Kidney (tissue), 14 donors: ENCODE results near the gene PPIF. TPM values are rescaled to one million over a fixed set of nuclear protein-coding genes. Genes with fewer than 3 reads are reported as not detected.

Experiments used
- DNase-seq, 5 donors: peaks; one replicate each; pipeline ENCODE4 v3.0.0-alpha.2; 2013 to 2020
- FAIRE-seq: peaks from 2 replicates; lab custom pipeline; 2012; peaks lifted over from hg19 to GRCh38; lab: Jason Lieb, UNC
- H3K27ac ChIP-seq, 2 donors: one replicate each; pipeline ENCODE4 v1.7.0; 2013; ENCODE audit warnings: low read depth in 2 of 2, low read length in 2 of 2, inconsistent platforms in 1 of 2
- H3K27me3 ChIP-seq: one replicate; pipeline ENCODE4 v1.7.1; 2013; ENCODE audit warnings: low read length, inconsistent platforms; ENCODE audit not compliant: control insufficient read depth, insufficient read depth
- H3K36me3 ChIP-seq, 3 donors: one replicate each; pipeline versions ENCODE4 v1.7.0 to v1.7.1; 2013; ENCODE audit warnings: low read length in 3 of 3, control low read depth in 1 of 3, inconsistent platforms in 1 of 3; ENCODE audit not compliant: insufficient read depth in 3 of 3, control insufficient read depth in 2 of 3
- H3K4me1 ChIP-seq, 3 donors: one replicate each; pipeline versions ENCODE4 v1.7.0 to v1.7.1; 2013; ENCODE audit warnings: low read length in 3 of 3, inconsistent platforms in 1 of 3, low read depth in 1 of 3; ENCODE audit not compliant: control insufficient read depth in 2 of 3, insufficient read depth in 2 of 3
- H3K4me3 ChIP-seq, 3 donors: one replicate each; pipeline versions ENCODE4 v1.7.0 to v1.8.1; 2013; ENCODE audit warnings: low read length in 3 of 3, control low read depth in 1 of 3, inconsistent platforms in 1 of 3
- H3K9ac ChIP-seq, 3 donors: one replicate each; pipeline versions ENCODE4 v1.7.0 to v1.7.1; 2013; ENCODE audit warnings: low read length in 3 of 3, control low read depth in 1 of 3, inconsistent platforms in 1 of 3
- H3K9me3 ChIP-seq, 3 donors: one replicate each; pipeline versions ENCODE4 v1.7.0 to v1.7.1; 2013; ENCODE audit warnings: low read length in 3 of 3, control low read depth in 1 of 3, inconsistent platforms in 1 of 3; ENCODE audit not compliant: control insufficient read depth in 2 of 3, insufficient read depth in 1 of 3
- CTCF ChIP-seq: IDR thresholded peaks from 3 replicates; pipeline ENCODE4 v1.5.1; 2012; ENCODE audit warnings: mild to moderate bottlenecking, moderate library complexity, borderline replicate concordance; ENCODE audit not compliant: insufficient read depth; ENCODE audit errors: extremely low read depth
- intact Hi-C: fragments of 100-400 bp; cut with DNase I; formaldehyde crosslinking; loops from one replicate; pipeline ENCODE4 v1.11.1; 2022
- polyA plus RNA-seq: library from polyadenylated mRNA; stranded (reverse); fragments of 350-450 nt; fragmentation: Illumina TruSeq; extraction: RNeasy Lipid Tissue Mini Kit (QIAGEN cat#74804); gene quantifications from one replicate; pipeline ENCODE4 v1.2.3, GENCODE V29; 2014; ENCODE audit warnings: low read depth, low replicate concordance; ENCODE audit not compliant: insufficient read depth
- total RNA-seq: library from RNA; stranded (reverse); fragmentation: NEBNext Ultra II Directional; extraction: Animal tissue kit (Norgen Biotek cat#: 25700); gene quantifications from one replicate; pipeline ENCODE4 v1.2.1, GENCODE V29; 2021
- donor health status: control.
- donor health status: control.
- donor health status: control.
- donor health status: control.
- donor health status: control.
- donor health status: DM: yes; HTN: yes; CAD: no.
- donor health status: Normal renal cell carcinoma (clear cell type).

The PPIF gene
- total and polyA plus RNA-seq, 2 donors from 2014 or later = 36.7 to 120 TPM

GRCh38 chr10:79352035-79352877, 5.0 kb downstream of the PPIF start:
- Histone ChIP-seq H3K36me3 (peaks cover 7 to 48% (median 17%) of the 10 kb centered on the region in 3 donors), H3K9me3 (no peaks in the 10 kb centered on the region), H3K4me3 (no peak overlapping the region), H3K9ac (no peak overlapping the region), H3K27ac (no peak overlapping the region), H3K27me3 (no peaks in the 10 kb centered on the region), H3K4me1 (peaks cover 0 to 13% (median 0%) of the 10 kb centered on the region in 3 donors)
- intact Hi-C loops = no loop called here
- no peak for FAIRE-seq
- peak in 1 of 5 donors; percentile 40 for DNase-seq
- no peak for TF ChIP-seq CTCF

GRCh38 chr10:79353000-79353406, 5.7 kb downstream of the PPIF start:
- Histone ChIP-seq H3K9me3 (no peaks in the 10 kb centered on the region), H3K27me3 (no peaks in the 10 kb centered on the region), H3K4me3 (no peak overlapping the region), H3K4me1 (peaks cover 0 to 13% (median 0%) of the 10 kb centered on the region in 3 donors), H3K27ac (no peak overlapping the region), H3K36me3 (peaks cover 7 to 48% (median 17%) of the 10 kb centered on the region in 3 donors), H3K9ac (no peak overlapping the region)
- intact Hi-C loops = no loop called here
- TF ChIP-seq CTCF = no peak
- FAIRE-seq (no peak), DNase-seq (no peak)

GRCh38 chr10:79353726-79354125, 6.5 kb downstream of the PPIF start:
- FAIRE-seq = no peak
- no peaks in the 10 kb centered on the region for H3K27me3 ChIP-seq
- H3K4me3 ChIP-seq = no peak overlapping the region
- intact Hi-C loops = no loop called here
- no peak overlapping the region for H3K27ac ChIP-seq
- peaks cover 0 to 7% (median 0%) of the 10 kb centered on the region in 3 donors for H3K4me1 ChIP-seq
- H3K9ac ChIP-seq = no peak overlapping the region
- DNase-seq = peak in 1 of 5 donors; percentile 56
- no peaks in the 10 kb centered on the region for H3K9me3 ChIP-seq
- peaks cover 7 to 48% (median 17%) of the 10 kb centered on the region in 3 donors for H3K36me3 ChIP-seq
- TF ChIP-seq CTCF = no peak
